HL-60/S4 treated with retinoic acid at 250 ng/mL for 4 days and 3 days (cell line): ENCODE data around the gene DIABLO.

ENCODE experiments used
- in situ Hi-C: fragments of 300-500 bp; cut with MboI; formaldehyde crosslinking; loops from 2 replicates; pipeline ENCODE4 v1.7.0; 2022; ENCODE audit warnings: low sequenced_read_pairs

DIABLO gene

DNA sequence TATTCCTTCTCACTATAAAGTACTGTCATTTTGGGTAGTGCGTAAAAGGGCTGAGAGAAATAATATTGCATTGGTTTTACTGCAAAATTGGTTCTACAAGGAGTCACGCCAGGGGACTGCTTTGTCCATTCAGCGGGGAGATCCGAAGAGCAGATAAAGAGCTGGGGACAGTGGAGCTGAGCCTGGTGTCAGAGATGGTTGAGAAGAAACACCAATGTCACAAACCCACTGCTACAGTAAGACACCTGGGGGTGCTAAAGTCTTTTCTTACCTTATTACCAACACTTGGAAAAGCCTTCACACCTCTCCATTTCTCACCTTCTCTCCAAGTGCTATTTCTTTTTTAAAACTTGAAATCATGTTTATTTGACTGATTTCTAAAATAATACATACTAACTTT is 66.0 kb downstream of the DIABLO start:
- in situ Hi-C loops = no loop called here

DNA sequence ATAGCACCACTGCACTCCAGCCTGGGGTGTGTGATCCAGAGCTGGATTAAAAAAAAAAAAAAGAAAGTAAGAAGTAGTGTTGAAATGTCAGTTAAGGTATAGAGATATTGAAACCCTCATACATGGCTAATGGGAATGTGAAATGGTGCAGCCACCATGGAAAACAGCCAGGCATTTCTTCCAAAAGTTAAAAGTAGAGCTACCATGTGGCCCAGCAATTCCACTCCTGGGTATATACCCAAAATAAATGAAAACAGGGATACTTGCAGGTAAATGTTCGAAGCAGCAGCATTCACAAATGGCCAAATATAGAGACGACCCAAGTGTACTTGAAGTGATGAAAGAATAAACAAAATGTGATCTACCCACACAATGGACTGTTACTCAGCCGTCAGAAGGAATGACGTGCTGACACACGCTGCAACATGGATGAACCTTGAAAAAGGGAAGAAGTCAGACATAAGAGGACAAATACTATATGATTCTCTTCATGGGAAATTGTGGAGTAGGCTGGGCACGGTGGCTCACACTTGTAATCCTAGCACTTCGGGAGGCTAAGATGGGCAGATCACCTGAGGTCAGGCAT is 67.1 kb downstream of the DIABLO start:
- in situ Hi-C loops = no loop called here
